Gastroesophageal sphincter (tissue), 4 donors: ENCODE measurements around the gene MARK3. TPM values are rescaled to one million over a fixed set of nuclear protein-coding genes. Genes with fewer than 3 reads are reported as not detected.

Experiments
- ATAC-seq: fragments of 150-250 bp; one replicate; pipeline ENCODE4 v1.9.1; 2016; ENCODE audit warnings: mild to moderate bottlenecking, moderate library complexity
- H3K27ac ChIP-seq, 4 donors: fragments of 200-600 bp; sonication (generic) in 3 of 4; 1 replicate in 3 of 4; 2 replicates in 1 of 4; pipeline ENCODE4 v1.5.1; 2016 to 2019
- H3K27me3 ChIP-seq: fragments of 200-600 bp; sonication (generic); one replicate; pipeline ENCODE4 v1.5.1; 2019
- H3K36me3 ChIP-seq, 2 donors: fragments of 200-600 bp; sonication (generic); one replicate each; pipeline ENCODE4 v1.5.1; 2019; ENCODE audit warnings: control low read depth in 1 of 2
- H3K4me1 ChIP-seq, 3 donors: fragments of 200-600 bp; sonication (generic); 1 replicate in 2 of 3; 2 replicates in 1 of 3; pipeline ENCODE4 v1.5.1; 2016 to 2019; ENCODE audit warnings: control low read depth in 2 of 3
- H3K4me3 ChIP-seq, 2 donors: fragments of 200-600 bp; sonication (generic); one replicate each; pipeline ENCODE4 v1.5.1; 2019; ENCODE audit warnings: mild to moderate bottlenecking in 1 of 2, moderate library complexity in 1 of 2
- H3K9me3 ChIP-seq, 3 donors: fragments of 200-600 bp; sonication (generic); one replicate each; pipeline ENCODE4 v1.5.1; 2017 to 2019; ENCODE audit warnings: control low read depth in 2 of 3
- EP300 ChIP-seq: sonication (generic); formaldehyde crosslinking; IDR thresholded peaks from one replicate; pipeline ENCODE4 v1.6.1; 2017; ENCODE audit warnings: antibody characterized with exemption, mild to moderate bottlenecking
- POLR2A ChIP-seq, 2 donors: fragments of 450-650 bp; IDR thresholded peaks; one replicate each; pipeline ENCODE4 v1.6.1; 2017; ENCODE audit warnings: antibody characterized with exemption in 2 of 2, mild to moderate bottlenecking in 2 of 2, moderate library complexity in 1 of 2
- POLR2AphosphoS5 ChIP-seq: sonication (generic); formaldehyde crosslinking; IDR thresholded peaks from one replicate; pipeline ENCODE4 v1.6.1; 2017; ENCODE audit warnings: antibody characterized with exemption
- WGBS, 2 donors: methylation state at CpG; one replicate each; pipeline ENCODE4 v1.1.5; 2018; ENCODE audit warnings: low coverage in 1 of 2; 5-methylcytosine and 5-hydroxymethylcytosine counted together
- total RNA-seq, 4 donors: library from RNA; depleted of rRNA; stranded (reverse); fragments of >200 nt; gene quantifications; one replicate each; pipeline ENCODE4 v1.1.0, GENCODE V29; 2016
- TF ChIP-seq, protein P1 (sequence below), 4 experiments: fragments of 200-600 bp in 2 of 4; fragments of 450-650 bp in 2 of 4; sonication (generic) in 1 of 4; IDR thresholded peaks; one replicate each; pipeline ENCODE4 v1.5.1; 2017 to 2019; ENCODE audit warnings: antibody characterized with exemption in 4 of 4, mild to moderate bottlenecking in 2 of 4, moderate library complexity in 2 of 4

Gene MARK3
- total RNA-seq, 4 donors from 2014 or later, result 65.1 to 127 (median 70.4) TPM

DNA sequence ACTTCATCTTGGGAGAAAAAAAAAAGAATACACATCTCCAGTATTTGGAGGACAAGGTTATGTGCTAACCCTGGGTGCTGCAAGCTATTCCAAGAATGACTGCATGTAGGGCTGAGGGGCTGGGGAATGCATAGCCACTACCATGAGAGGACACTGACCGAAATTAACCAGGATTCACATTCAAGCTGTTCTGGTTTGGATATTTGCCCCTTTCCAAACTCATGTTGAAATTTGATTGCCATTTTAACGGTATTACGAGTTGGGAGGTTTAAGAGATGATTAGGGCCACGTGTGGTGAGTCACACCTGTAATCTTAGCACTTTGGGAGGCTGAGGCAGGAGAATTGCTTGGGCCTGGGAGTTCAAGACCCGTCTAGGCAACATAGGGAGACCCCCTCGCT, 18.5 kb upstream of the MARK3 start:
- peaks cover 0 to 6% (median 0%) of the 10 kb centered on the region in 3 donors for H3K9me3 ChIP-seq
- TF ChIP-seq EP300 (no peak), POLR2AphosphoS5 (no peak), POLR2A (IDR thresholded peaks at IDR 0.05) (no peak)
- TF ChIP-seq, protein P1, sequence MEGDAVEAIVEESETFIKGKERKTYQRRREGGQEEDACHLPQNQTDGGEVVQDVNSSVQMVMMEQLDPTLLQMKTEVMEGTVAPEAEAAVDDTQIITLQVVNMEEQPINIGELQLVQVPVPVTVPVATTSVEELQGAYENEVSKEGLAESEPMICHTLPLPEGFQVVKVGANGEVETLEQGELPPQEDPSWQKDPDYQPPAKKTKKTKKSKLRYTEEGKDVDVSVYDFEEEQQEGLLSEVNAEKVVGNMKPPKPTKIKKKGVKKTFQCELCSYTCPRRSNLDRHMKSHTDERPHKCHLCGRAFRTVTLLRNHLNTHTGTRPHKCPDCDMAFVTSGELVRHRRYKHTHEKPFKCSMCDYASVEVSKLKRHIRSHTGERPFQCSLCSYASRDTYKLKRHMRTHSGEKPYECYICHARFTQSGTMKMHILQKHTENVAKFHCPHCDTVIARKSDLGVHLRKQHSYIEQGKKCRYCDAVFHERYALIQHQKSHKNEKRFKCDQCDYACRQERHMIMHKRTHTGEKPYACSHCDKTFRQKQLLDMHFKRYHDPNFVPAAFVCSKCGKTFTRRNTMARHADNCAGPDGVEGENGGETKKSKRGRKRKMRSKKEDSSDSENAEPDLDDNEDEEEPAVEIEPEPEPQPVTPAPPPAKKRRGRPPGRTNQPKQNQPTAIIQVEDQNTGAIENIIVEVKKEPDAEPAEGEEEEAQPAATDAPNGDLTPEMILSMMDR (IDR thresholded peaks at IDR 0.05), result no peak
- WGBS, 2 donors, result 78 to 85% methylated on average over 4 to 6 of the region's 6 CpGs
- H3K27me3 ChIP-seq, result no peaks in the 10 kb centered on the region
- no peaks in the 10 kb centered on the region for H3K36me3 ChIP-seq
- no peak overlapping the region for H3K27ac ChIP-seq
- no peak for ATAC-seq
- no peak overlapping the region for H3K4me3 ChIP-seq
- no peaks in the 10 kb centered on the region for H3K4me1 ChIP-seq

DNA sequence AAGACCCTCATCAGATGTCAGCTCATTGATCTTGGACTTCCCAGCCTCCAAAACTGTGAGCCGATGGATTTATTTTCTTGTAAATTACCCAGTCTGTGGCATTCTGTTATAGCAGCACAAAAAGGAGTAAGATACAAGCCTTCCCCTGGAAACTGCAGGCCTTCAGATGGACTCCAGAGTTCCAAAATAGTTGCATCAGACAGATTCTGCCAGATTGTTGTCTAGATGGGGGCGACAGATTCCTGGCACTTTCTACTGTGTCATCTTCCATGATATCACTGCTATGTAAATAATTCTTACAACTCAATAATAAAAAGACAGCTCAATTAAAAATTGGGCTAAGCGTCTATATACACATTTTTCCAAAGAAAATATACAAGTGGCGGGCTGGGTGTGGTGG, 17.2 kb upstream of the MARK3 start:
- Histone ChIP-seq H3K4me3 (no peak overlapping the region), H3K9me3 (peaks cover 0 to 2% (median 0%) of the 10 kb centered on the region in 3 donors), H3K36me3 (no peaks in the 10 kb centered on the region), H3K4me1 (no peaks in the 10 kb centered on the region), H3K27ac (no peak overlapping the region), H3K27me3 (no peaks in the 10 kb centered on the region)
- no peak for ATAC-seq
- 43 to 78% methylated on average over 4 of the region's 4 CpGs for WGBS, 2 donors
- TF ChIP-seq EP300, result no peak
- TF ChIP-seq POLR2AphosphoS5, result no peak
- no peak for TF ChIP-seq POLR2A (IDR thresholded peaks at IDR 0.05)
- TF ChIP-seq, protein P1 (IDR thresholded peaks at IDR 0.05), result no peak

DNA sequence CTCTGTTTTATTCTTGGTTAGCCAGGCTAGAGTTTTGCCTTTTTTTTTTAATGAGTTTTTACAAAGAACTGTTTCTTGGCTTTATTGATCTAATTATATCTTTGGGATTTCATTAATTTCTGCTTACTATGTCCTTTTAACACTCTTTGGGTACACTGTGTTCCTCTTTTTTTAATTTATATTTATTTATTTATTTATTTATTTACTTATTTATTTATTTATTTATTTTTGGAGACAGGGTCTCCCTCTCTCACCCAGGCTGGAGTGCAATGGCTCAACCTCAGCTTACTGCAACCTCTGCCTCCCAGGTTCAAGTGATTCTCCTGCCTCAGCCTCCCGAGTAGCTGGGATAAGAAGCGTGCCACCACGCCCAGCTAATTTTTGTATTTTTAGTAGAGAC, 15.1 kb upstream of the MARK3 start:
- Histone ChIP-seq H3K9me3 (no peaks in the 10 kb centered on the region), H3K27ac (no peak overlapping the region), H3K4me1 (no peaks in the 10 kb centered on the region), H3K27me3 (no peaks in the 10 kb centered on the region), H3K36me3 (no peaks in the 10 kb centered on the region), H3K4me3 (no peak overlapping the region)
- 80% methylated on average over 1 of the region's 3 CpGs; no CpG with 5 or more reads in 1 of the 2 donors for WGBS, 2 donors
- no peak for TF ChIP-seq POLR2AphosphoS5
- TF ChIP-seq, protein P1 (IDR thresholded peaks at IDR 0.05), result no peak
- TF ChIP-seq POLR2A (IDR thresholded peaks at IDR 0.05), result no peak
- TF ChIP-seq EP300, result no peak
- no peak for ATAC-seq

DNA sequence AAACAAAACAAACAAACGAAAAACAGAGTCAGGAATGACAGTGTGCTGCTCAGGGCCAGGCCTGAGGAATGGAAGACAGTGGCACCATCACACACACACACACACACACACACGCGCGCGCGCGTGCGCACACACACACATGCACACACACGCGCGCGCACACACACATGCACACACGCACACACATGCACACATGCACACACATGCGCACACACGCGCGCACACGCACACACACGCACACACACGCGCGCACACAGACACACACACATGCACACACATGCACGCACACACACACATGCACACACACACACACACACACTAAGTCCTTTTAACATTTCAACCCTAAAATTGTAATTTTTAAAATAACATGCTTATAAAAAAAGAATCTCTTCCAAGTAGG, 13.2 kb upstream of the MARK3 start:
- no peak overlapping the region for H3K4me3 ChIP-seq
- no peak overlapping the region for H3K27ac ChIP-seq
- TF ChIP-seq, protein P1 (IDR thresholded peaks at IDR 0.05), result no peak
- no peak for TF ChIP-seq POLR2AphosphoS5
- no peak for TF ChIP-seq EP300
- no peak for TF ChIP-seq POLR2A (IDR thresholded peaks at IDR 0.05)
- H3K9me3 ChIP-seq, result no peaks in the 10 kb centered on the region
- no peak for ATAC-seq
- no peaks in the 10 kb centered on the region for H3K27me3 ChIP-seq
- 40 to 51% methylated on average over 1 to 15 of the region's 23 CpGs for WGBS, 2 donors
- no peaks in the 10 kb centered on the region for H3K4me1 ChIP-seq
- H3K36me3 ChIP-seq, result no peaks in the 10 kb centered on the region

DNA sequence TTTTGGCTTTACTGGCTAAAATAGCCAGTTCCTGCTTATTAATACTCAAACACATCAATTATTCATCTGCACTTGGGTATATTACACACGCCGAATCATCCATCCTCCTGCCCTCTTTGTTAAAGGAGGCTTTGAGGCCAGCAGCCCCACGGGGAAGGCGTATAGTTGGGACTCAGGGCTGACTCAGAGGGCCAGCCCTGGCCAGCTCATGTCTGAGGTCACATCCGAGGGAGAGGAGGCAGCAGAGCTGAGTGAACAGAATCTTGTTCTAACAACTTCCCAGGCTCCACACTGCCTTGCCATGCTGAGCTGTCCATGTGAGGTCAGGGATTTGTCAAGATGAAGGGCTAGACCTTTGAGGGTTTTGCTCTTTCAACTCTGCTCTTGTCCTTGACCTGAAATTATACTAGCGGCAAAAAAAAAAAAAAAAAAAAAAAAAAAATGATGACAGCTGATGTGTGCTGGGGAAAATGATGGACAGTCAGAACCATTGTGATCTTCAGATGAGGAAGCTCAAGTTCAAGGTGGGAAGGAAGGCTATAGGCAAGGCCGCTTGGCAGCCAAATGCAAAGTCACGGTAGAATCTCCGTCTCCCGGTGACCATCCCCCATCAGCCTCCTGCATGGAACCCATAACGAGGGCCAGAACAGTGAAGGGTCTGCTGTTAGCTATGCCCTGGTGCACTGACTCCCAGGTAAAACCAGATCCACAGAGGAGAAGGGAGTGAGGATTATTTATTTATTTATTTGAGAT, 12.5 kb upstream of the MARK3 start:
- no peaks in the 10 kb centered on the region for H3K4me1 ChIP-seq
- no peak for ATAC-seq
- H3K27ac ChIP-seq, result no peak overlapping the region
- 76 to 84% methylated on average over 5 of the region's 11 CpGs for WGBS, 2 donors
- H3K9me3 ChIP-seq, result no peaks in the 10 kb centered on the region
- H3K4me3 ChIP-seq, result no peak overlapping the region
- H3K27me3 ChIP-seq, result no peaks in the 10 kb centered on the region
- TF ChIP-seq POLR2AphosphoS5, result no peak
- TF ChIP-seq EP300, result no peak
- TF ChIP-seq, protein P1 (IDR thresholded peaks at IDR 0.05), result no peak
- TF ChIP-seq POLR2A (IDR thresholded peaks at IDR 0.05), result no peak
- H3K36me3 ChIP-seq, result no peaks in the 10 kb centered on the region
